ENCODE data around the gene ITPKB.

DNA sequence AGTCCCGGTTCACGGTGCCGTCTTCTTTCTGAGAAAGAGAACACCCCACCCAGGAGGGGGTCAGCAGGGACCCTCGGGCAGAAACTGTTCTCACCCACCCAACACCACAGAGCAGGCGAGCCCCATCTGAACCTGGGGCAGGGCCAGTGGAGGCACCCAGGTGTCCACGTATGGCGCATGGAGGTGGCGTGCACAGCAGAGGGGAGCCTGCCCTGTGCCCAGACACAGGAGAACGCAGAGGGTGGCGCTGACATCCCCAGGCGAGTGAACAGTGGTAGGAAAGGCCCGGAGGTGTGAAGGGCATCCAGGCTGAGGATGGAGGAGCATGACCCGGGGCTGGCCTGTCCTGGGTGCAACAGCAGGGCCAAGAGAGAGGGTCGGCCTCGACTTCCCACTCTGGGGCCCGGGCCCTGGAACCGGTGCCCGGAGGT is 99.4 kb downstream of the ITPKB start:
- TF ChIP-seq, protein P1, sequence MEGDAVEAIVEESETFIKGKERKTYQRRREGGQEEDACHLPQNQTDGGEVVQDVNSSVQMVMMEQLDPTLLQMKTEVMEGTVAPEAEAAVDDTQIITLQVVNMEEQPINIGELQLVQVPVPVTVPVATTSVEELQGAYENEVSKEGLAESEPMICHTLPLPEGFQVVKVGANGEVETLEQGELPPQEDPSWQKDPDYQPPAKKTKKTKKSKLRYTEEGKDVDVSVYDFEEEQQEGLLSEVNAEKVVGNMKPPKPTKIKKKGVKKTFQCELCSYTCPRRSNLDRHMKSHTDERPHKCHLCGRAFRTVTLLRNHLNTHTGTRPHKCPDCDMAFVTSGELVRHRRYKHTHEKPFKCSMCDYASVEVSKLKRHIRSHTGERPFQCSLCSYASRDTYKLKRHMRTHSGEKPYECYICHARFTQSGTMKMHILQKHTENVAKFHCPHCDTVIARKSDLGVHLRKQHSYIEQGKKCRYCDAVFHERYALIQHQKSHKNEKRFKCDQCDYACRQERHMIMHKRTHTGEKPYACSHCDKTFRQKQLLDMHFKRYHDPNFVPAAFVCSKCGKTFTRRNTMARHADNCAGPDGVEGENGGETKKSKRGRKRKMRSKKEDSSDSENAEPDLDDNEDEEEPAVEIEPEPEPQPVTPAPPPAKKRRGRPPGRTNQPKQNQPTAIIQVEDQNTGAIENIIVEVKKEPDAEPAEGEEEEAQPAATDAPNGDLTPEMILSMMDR (IDR thresholded peaks at IDR 0.05): no peak
- no peak for TF ChIP-seq POLR2A (IDR thresholded peaks at IDR 0.05)
